Hepatocyte (in vitro differentiated cells): ENCODE results near the gene YJU2.

Experiments used
- EZH2 ChIP-seq: fragments of 200-600 bp; sonication (generic); IDR thresholded peaks from 2 replicates; pipeline ENCODE4 v1.6.1; 2016; ENCODE audit warnings: antibody characterized with exemption, mild to moderate bottlenecking, borderline replicate concordance
- EZH2phosphoT487 ChIP-seq: fragments of 200-600 bp; sonication (generic); IDR thresholded peaks from one replicate; pipeline ENCODE4 v1.6.1; 2018; ENCODE audit warnings: antibody characterized with exemption, mild to moderate bottlenecking, low read depth, moderate library complexity; ENCODE audit not compliant: unreplicated experiment, severe bottlenecking
- TF ChIP-seq, protein P1 (sequence below): fragments of 200-600 bp; sonication (generic); IDR thresholded peaks from 2 replicates; pipeline ENCODE4 v1.5.1; 2016; ENCODE audit warnings: antibody characterized with exemption, mild to moderate bottlenecking; ENCODE audit not compliant: poor library complexity

DNA sequence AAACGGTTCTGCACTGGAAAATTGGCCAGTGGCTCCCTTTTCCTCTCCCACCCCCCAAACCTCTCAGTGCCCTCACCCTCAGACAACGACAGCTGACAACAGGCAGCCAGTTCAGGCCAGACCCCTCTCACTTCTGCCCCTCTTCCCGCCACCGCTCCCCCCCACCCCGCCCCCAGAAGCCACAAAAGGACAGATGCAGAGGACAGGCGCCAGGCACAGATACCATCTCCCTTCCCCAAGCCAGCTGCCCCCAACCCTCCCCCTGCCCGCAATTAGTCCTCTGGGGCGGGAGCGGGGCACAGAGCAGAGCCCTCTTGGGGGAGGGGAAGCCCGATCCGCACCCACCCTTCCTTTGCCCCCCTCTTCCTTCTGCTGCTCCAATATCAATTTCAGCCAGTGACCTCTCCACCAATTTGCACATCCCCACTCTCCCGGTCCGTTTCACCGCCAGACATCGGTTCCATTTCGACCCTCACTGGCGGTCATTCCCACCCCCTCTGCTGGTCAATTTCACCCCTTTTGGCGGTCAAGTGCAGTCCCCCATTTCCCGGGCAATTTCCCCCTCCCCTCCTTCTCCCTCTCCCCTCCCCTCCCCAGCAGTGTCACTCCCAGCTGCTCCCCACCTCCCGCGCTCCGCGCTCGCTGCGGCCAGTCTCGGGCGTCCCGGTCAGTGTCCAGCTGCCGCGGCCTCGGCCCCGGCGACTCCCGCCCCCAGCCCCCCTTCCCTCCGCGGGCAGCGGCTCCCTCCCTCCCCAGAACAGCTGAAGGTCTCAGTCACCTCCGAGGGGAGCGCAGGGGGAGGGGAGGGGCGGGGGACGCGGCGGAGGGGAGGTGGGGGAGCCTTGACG lies 31.8 kb downstream of the YJU2 start, which contains the start of gene SHD:
- TF ChIP-seq EZH2, result no peak
- TF ChIP-seq, protein P1, sequence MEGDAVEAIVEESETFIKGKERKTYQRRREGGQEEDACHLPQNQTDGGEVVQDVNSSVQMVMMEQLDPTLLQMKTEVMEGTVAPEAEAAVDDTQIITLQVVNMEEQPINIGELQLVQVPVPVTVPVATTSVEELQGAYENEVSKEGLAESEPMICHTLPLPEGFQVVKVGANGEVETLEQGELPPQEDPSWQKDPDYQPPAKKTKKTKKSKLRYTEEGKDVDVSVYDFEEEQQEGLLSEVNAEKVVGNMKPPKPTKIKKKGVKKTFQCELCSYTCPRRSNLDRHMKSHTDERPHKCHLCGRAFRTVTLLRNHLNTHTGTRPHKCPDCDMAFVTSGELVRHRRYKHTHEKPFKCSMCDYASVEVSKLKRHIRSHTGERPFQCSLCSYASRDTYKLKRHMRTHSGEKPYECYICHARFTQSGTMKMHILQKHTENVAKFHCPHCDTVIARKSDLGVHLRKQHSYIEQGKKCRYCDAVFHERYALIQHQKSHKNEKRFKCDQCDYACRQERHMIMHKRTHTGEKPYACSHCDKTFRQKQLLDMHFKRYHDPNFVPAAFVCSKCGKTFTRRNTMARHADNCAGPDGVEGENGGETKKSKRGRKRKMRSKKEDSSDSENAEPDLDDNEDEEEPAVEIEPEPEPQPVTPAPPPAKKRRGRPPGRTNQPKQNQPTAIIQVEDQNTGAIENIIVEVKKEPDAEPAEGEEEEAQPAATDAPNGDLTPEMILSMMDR, result no peak
- TF ChIP-seq EZH2phosphoT487, result no peak
